Measurements from ENCODE around the gene SMIM36.
A peak's percentile ranks its signal among the peaks of the same experiment; 100 is the strongest.
"Not testable (repeated sequence)": the region's sequence is repeated elsewhere in the genome, so short reads cannot be mapped to it uniquely, and the experiment has no call there.

The SMIM36 gene

GRCh38 chr17:55524440-55525220, 13.4 kb upstream of the SMIM36 start:
- no peak for DNase-seq (ENCODE audit: extremely low read depth, low read depth)
- TF ChIP-seq CTCF (IDR thresholded peaks at IDR 0.05; ENCODE audit: low read depth, low read length): no peak

GRCh38 chr17:55523032-55523431, 11.8 kb upstream of the SMIM36 start:
- DNase-seq (ENCODE audit: extremely low read depth, low read depth): not testable (repeated sequence)

DNA sequence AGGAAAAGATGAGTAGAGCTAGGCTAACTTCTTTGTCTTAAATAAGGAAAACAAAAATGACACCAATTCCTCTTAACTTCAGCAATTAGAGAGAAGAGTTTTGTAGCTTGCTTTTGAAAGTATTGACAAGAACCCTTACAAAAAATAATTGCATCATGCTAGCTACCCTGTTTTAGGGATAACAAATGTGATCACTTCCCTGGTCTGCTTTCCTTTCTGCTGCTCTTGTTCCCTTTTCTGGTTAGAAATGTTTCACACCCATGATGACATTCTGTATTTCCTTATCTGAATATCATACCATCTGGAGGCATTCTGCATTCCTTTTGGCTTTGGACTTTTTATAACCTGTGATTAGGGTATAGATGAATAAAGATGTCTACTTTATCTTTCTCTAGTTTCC, 9.9 kb upstream of the SMIM36 start:
- no peak for TF ChIP-seq CTCF (IDR thresholded peaks at IDR 0.05; ENCODE audit: low read depth, low read length)
- DNase-seq (ENCODE audit: extremely low read depth, low read depth): no peak

DNA sequence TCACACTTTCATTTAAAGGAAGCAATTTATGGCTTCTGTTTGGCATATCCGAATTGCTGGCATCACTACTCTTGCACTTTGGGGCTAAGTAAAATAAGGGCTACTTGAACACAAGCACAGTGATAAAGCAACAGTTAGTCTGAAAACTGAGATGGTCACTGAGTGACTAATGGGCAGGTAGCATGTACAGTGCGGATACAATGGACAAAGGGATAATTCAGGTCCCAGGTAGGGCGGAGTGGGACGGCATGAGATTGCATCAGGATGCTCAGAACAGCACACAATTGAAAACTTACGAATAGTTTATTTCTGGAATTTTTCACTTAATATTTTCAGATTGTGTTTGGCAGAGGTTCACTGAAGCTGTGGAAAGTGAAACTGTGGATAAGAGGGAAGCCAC, 9.2 kb upstream of the SMIM36 start:
- DNase-seq (ENCODE audit: extremely low read depth, low read depth): no peak
- TF ChIP-seq CTCF (IDR thresholded peaks at IDR 0.05; ENCODE audit: low read depth, low read length): no peak

DNA sequence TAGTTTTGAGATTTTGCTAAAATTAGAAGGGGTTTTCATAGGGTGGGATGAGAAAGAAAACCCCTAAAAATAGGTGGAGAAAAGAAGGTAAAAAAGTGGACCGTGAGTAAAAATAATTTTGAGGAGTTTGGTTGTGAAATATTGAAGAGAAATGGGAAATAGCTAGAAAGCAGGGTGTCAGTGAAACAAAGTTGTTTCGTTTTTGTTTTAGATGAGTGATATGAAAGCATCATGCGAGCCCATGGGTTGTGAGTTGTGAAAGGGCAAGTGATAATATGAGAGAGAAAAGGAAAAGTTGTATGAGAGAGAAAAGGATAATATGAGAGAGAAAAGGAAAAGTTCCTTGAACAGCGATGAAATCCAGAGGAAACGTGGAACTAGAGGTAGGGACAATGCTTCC, 7.3 kb upstream of the SMIM36 start:
- no peak for TF ChIP-seq CTCF (IDR thresholded peaks at IDR 0.05; ENCODE audit: low read depth, low read length)
- DNase-seq (ENCODE audit: extremely low read depth, low read depth): no peak

DNA sequence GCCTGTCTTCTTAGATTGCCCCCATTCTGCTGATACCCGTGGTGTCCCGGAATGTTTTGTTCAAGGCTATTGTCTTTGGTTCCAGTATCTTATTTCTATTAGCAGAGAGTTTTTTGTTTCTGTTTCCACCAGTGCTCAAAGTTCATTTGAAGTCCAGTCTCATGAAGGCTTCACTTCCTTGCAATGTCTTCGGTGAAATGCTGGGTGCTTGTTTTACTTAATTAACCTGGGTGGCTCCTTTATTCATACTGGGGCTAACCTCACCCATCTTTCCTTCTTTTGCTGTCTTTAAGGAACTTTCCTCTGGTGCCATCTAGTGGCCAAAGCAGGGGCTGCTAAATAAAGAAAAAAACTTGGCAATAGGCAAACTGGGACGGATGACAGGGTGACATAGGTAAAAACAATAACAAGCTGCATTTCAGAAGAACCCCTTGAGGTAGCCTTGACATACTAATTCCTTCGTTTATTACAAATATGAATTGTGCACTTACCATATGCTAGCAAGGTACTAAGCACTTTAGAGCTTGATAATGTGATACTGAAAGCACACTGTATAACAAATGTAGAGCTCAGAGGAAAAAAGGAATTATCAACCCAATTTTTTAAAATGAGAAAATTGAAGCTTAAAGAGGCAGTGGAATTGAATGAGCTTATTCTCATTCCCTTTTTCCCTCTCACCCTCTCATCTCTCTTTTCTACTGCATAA, 2.8 kb upstream of the SMIM36 start:
- peak; percentile 19 for DNase-seq (ENCODE audit: extremely low read depth, low read depth)
- TF ChIP-seq CTCF (IDR thresholded peaks at IDR 0.05; ENCODE audit: low read depth, low read length): peak; percentile 96

GRCh38 chr17:55507669-55508068, 3.6 kb downstream of the SMIM36 start:
- not testable (repeated sequence) for DNase-seq (ENCODE audit: extremely low read depth, low read depth)

DNA sequence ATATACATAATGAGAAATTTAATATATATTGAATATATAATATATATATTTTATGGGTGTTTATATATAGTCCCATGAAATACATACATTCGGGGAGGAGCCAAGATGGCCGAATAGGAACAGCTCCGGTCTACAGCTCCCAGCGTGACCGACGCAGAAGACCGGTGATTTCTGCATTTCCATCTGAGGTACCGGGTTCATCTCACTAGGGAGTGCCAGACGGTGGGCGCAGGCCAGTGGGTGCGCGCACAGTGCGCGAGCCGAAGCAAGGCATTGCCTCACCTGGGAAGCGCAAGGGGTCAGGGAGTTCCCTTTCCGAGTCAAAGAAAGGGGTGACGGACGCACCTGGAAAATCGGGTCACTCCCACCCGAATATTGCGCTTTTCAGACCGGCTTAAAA, 9.6 kb downstream of the SMIM36 start:
- not testable (repeated sequence) for DNase-seq (ENCODE audit: extremely low read depth, low read depth)

DNA sequence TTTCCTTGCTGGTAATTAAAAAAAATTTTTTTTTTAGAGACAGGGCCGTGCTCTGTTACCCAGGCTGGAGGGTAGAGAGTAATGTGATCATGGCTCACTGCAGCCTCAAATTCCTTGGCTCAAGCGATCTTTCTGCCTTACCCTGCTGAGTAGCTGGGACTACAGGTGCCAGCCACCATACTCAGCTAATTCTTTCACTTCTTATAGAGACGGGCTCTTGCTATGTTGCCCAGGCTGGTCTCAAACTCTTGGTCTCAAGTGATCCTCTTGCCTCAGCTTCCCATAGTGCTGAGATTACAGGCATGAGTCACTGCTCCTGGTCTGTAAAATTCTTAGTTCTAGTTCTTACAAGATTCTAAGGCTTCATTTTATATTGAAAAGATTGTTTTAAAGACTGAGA, 11.1 kb downstream of the SMIM36 start:
- DNase-seq (ENCODE audit: extremely low read depth, low read depth): no peak
- no peak for TF ChIP-seq CTCF (IDR thresholded peaks at IDR 0.05; ENCODE audit: low read depth, low read length)

Measured in AG09319 (cell line).